Testis (tissue), 3 donors: ENCODE results near the gene MARCHF5. TPM values are rescaled to one million over a fixed set of nuclear protein-coding genes. Genes with fewer than 3 reads are reported as not detected.
"Not testable (repeated sequence)": the region's sequence is repeated elsewhere in the genome, so short reads cannot be mapped to it uniquely, and the experiment has no call there.

Source experiments
- DNase-seq: peaks from one replicate; pipeline ENCODE4 v3.0.0-alpha.2; 2019
- H3K27ac ChIP-seq, 2 donors: fragments of 200-600 bp; sonication (generic); one replicate each; pipeline ENCODE4 v1.5.1; 2019
- H3K27me3 ChIP-seq: fragments of 200-600 bp; sonication (generic); one replicate; pipeline ENCODE4 v1.5.1; 2019
- H3K36me3 ChIP-seq: fragments of 200-600 bp; sonication (generic); one replicate; pipeline ENCODE4 v1.5.1; 2017; ENCODE audit warnings: low read depth; ENCODE audit errors: missing control alignments
- H3K4me1 ChIP-seq: fragments of 200-600 bp; sonication (generic); one replicate; pipeline ENCODE4 v1.5.1; 2019
- H3K4me3 ChIP-seq, 2 donors: fragments of 200-600 bp; sonication (generic); one replicate each; pipeline ENCODE4 v1.5.1; 2017 to 2019
- H3K9me3 ChIP-seq: fragments of 200-600 bp; sonication (generic); one replicate; pipeline ENCODE4 v1.5.1; 2017
- POLR2A ChIP-seq: fragments of 450-650 bp; IDR thresholded peaks from one replicate; pipeline ENCODE4 v1.6.1; 2017; ENCODE audit warnings: antibody characterized with exemption, mild to moderate bottlenecking, moderate library complexity
- WGBS, 2 donors: methylation state at CpG; one replicate each; pipeline ENCODE4 v1.1.5; 2018; 5-methylcytosine and 5-hydroxymethylcytosine counted together
- intact Hi-C: fragments of 100-400 bp; cut with DNase I; formaldehyde crosslinking; loops from one replicate; pipeline ENCODE4 v1.15.1; 2023; ENCODE audit warnings: low total_unique reads
- polyA plus RNA-seq: library from polyadenylated mRNA; stranded (reverse); fragments of 350-450 nt; fragmentation: Illumina TruSeq; extraction: RNeasy Lipid Tissue Mini Kit (QIAGEN cat#74804); gene quantifications from one replicate; pipeline ENCODE4 v1.2.3, GENCODE V29; 2014; ENCODE audit warnings: low read depth, low replicate concordance; ENCODE audit not compliant: insufficient read depth
- total RNA-seq, 2 donors: library from RNA; depleted of rRNA; stranded (reverse); fragments of >200 nt; gene quantifications; one replicate each; pipeline ENCODE4 v1.2.3, GENCODE V29; 2016
- TF ChIP-seq, protein P1 (sequence below), 3 experiments: fragments of 450-650 bp in 2 of 3; fragments of 200-600 bp in 1 of 3; sonication (generic) in 1 of 3; IDR thresholded peaks; one replicate each; pipeline ENCODE4 v1.5.1; 2016 to 2019; ENCODE audit warnings: antibody characterized with exemption in 3 of 3, mild to moderate bottlenecking in 2 of 3, moderate library complexity in 1 of 3

Gene MARCHF5
- total and polyA plus RNA-seq, 3 donors from 2014 or later = 17.1 to 53.9 (median 23.3) TPM

DNA sequence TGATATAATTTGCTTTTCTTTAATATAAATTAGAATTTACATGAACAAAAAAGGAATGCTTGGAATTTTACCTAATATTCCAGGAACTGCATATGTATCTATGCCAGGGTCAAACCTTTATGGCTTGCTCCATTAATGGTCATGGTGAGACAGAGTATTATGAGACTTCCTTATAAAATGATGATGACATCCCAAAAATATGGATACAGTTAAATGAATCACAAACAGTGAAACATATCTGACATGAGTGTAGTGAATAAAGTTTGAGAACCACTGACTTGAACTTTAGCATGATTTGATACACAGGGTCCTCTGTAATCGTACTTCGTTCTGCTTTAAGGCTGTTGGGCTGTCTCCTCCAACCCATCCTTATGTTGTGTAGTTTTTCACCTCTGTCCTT, 51.8 kb downstream of the MARCHF5 start:
- Histone ChIP-seq H3K27ac (no peak overlapping the region), H3K36me3 (no peaks in the 10 kb centered on the region), H3K4me1 (no peaks in the 10 kb centered on the region), H3K27me3 (no peaks in the 10 kb centered on the region), H3K9me3 (no peaks in the 10 kb centered on the region), H3K4me3 (no peak overlapping the region)
- intact Hi-C loops = no loop called here
- TF ChIP-seq, protein P1, sequence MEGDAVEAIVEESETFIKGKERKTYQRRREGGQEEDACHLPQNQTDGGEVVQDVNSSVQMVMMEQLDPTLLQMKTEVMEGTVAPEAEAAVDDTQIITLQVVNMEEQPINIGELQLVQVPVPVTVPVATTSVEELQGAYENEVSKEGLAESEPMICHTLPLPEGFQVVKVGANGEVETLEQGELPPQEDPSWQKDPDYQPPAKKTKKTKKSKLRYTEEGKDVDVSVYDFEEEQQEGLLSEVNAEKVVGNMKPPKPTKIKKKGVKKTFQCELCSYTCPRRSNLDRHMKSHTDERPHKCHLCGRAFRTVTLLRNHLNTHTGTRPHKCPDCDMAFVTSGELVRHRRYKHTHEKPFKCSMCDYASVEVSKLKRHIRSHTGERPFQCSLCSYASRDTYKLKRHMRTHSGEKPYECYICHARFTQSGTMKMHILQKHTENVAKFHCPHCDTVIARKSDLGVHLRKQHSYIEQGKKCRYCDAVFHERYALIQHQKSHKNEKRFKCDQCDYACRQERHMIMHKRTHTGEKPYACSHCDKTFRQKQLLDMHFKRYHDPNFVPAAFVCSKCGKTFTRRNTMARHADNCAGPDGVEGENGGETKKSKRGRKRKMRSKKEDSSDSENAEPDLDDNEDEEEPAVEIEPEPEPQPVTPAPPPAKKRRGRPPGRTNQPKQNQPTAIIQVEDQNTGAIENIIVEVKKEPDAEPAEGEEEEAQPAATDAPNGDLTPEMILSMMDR (IDR thresholded peaks at IDR 0.05) = no peak
- no peak for TF ChIP-seq POLR2A
- no peak for DNase-seq
- whole genome bisulfite sequencing, 2 donors = 85 to 99% methylated on average over 2 of the region's 2 CpGs

DNA sequence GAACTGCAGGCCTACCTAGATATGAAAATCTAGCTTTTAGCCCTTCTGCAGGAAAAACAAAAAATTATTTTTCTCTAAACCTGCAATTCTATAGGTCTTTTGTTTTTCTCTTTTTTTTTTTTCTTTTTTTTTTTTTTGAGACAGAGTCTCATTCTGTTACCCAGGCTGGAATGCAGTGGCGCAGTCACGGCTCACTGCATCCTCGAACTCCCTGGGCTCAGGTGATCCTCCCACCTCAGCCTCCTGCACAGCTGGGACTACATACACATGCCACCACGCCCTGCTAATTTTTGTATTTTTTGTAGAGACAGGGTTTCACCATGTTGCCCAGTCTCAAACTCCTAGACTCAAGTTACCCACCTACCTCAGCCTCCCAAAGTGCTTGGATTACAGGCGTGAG, 54.6 kb downstream of the MARCHF5 start:
- H3K4me3 ChIP-seq, DNase-seq, H3K27ac ChIP-seq, H3K36me3 ChIP-seq, H3K9me3 ChIP-seq, H3K4me1 ChIP-seq, H3K27me3 ChIP-seq, intact Hi-C loops: not testable (repeated sequence)
- 94 to 97% methylated on average over 5 of the region's 5 CpGs for WGBS, 2 donors

DNA sequence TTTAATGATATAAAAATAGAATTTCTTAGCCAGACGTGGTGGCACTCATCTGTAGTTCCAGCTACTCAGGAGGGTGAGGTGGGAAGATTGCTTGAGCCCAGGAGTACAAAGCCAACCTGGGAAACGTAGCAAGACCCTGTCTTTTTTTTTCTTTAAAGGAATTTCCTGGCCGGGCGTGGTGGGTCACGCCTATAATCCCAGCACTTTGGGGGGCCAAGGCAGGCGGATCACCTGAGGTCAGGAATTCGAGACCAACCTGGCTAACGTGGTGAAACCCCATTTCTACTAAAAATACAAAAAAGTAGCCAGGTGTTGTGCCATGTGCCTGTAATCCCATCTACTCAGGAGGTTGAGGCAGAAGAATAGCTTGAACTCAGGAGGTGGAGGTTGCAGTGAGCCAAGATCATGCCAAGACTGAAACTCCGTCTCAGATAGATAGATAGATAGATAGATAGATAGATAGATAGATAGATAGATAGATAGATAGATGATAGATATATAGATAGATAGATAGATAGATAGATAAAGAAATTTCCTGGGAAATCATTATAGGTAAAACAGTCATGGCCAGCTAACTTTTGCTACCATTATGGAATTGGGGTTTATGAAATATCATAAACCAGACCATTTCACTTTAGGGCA, 56.2 kb downstream of the MARCHF5 start:
- H3K4me3 ChIP-seq, H3K9me3 ChIP-seq, DNase-seq, intact Hi-C loops, H3K4me1 ChIP-seq, H3K27ac ChIP-seq, H3K27me3 ChIP-seq, H3K36me3 ChIP-seq: not testable (repeated sequence)
- 91 to 96% methylated on average over 9 of the region's 9 CpGs for WGBS, 2 donors

DNA sequence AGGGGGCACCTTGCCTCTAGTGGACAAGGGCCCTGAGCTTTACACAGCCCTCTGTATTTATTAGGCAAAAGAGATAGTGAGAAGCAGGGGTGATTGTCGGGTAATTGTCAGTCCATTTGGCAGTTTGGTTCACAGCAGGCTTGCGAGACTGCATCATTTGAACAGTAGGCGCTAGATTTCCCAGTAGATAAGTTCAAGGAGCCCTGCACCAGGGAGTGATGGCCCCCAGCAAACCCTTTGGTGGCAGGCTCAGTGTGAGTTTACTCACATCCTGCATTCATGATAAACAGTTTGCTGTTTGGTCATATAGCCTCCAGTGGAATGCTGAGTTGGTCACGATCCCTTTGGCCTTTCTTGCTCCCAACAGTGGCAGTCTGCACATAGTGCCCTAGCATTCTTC, 59.4 kb downstream of the MARCHF5 start:
- H3K4me1 ChIP-seq = no peaks in the 10 kb centered on the region
- H3K4me3 ChIP-seq = no peak overlapping the region
- no peak overlapping the region for H3K27ac ChIP-seq
- no peaks in the 10 kb centered on the region for H3K9me3 ChIP-seq
- WGBS, 2 donors = 91 to 93% methylated on average over 4 of the region's 4 CpGs
- no peak for DNase-seq
- TF ChIP-seq, protein P1 (IDR thresholded peaks at IDR 0.05) = no peak
- TF ChIP-seq POLR2A = no peak
- H3K27me3 ChIP-seq = no peaks in the 10 kb centered on the region
- intact Hi-C loops = no loop called here
- H3K36me3 ChIP-seq = no peaks in the 10 kb centered on the region

DNA sequence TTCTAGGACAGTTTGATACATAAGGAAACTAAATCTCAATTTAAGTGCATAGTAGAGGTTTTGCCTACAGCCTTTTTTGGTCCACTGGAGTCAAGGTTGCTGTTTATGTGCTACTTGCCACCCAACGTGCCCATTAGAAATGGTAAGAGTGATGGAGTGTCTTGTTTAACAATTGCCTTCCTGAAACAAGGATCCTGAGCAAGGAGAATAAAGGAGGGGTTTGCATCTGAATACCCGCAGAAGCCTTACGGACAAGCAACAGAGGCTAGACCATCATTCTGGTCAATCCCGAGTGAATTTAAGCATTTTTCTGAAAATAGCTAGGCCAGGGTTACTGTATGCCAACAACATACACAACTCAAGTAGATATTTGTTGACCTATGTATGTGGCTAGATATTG, 63.6 kb downstream of the MARCHF5 start:
- no peaks in the 10 kb centered on the region for H3K27me3 ChIP-seq
- DNase-seq = no peak
- H3K4me1 ChIP-seq = no peaks in the 10 kb centered on the region
- H3K27ac ChIP-seq = no peak overlapping the region
- 52 to 54% methylated on average over 4 of the region's 4 CpGs for WGBS, 2 donors
- no peaks in the 10 kb centered on the region for H3K36me3 ChIP-seq
- no peak overlapping the region for H3K4me3 ChIP-seq
- no peak for TF ChIP-seq POLR2A
- TF ChIP-seq, protein P1 (IDR thresholded peaks at IDR 0.05) = no peak
- intact Hi-C loops = no loop called here
- no peaks in the 10 kb centered on the region for H3K9me3 ChIP-seq

DNA sequence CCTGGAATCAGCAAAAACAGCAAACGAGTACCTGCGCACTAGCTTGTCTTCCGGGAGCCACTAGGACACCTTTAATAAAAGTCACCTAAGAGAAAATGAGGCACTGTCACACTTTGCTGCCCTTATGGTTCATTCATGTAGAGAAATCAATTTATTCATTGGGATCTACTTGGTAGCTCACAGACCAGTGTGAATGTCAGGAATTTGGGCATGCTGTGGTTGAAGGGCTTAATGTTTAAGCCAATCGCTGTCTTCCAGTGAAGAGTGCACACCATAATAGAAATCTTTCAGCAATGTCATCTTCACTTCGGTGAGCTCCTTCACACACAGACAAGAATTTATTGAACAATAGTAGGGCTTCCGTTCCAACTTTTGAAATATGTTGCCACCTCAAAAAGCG, 65.1 kb downstream of the MARCHF5 start:
- WGBS, 2 donors = 61 to 75% methylated on average over 7 of the region's 7 CpGs
- no peak for TF ChIP-seq POLR2A
- TF ChIP-seq, protein P1 (IDR thresholded peaks at IDR 0.05) = no peak
- intact Hi-C loops = no loop called here

More for the DNA sequence above, 65.1 kb downstream of the MARCHF5 start:
- no peak overlapping the region for H3K27ac ChIP-seq
- H3K27me3 ChIP-seq = no peaks in the 10 kb centered on the region
- H3K9me3 ChIP-seq = no peaks in the 10 kb centered on the region
- no peaks in the 10 kb centered on the region for H3K36me3 ChIP-seq
- H3K4me1 ChIP-seq = no peaks in the 10 kb centered on the region
- no peak for DNase-seq
- H3K4me3 ChIP-seq = no peak overlapping the region
